ENCODE data around the gene SPPL2C. TPM values are rescaled to one million over a fixed set of nuclear protein-coding genes. Genes with fewer than 3 reads are reported as not detected.

The SPPL2C gene
- total and polyA plus RNA-seq, 2 of the 13 experiments (the other 11 are each of a cell fraction or from before 2014, with no cell fraction given) = not detected

- TF ChIP-seq IKZF4 (CRISPR knock-in tag; IDR thresholded peaks at IDR 0.05; ENCODE audit: borderline replicate concordance, low read depth, not compliant biosample characterization) (no peak), ATAD3A (CRISPR knock-in tag; IDR thresholded peaks at IDR 0.05) (no peak), THAP7 (CRISPR knock-in tag; IDR thresholded peaks at IDR 0.05) (no peak), ZBTB43 (CRISPR knock-in tag; conservative IDR thresholded peaks at IDR 0.05) (peak; percentile 86), MEIS1 (CRISPR knock-in tag; IDR thresholded peaks at IDR 0.05; ENCODE audit: borderline replicate concordance) (no peak), ZNF746 (CRISPR knock-in tag; IDR thresholded peaks at IDR 0.05) (no peak), CCDC6 (CRISPR knock-in tag; IDR thresholded peaks at IDR 0.05) (no peak), ZNF333 (CRISPR knock-in tag; IDR thresholded peaks at IDR 0.05; ENCODE audit: borderline replicate concordance) (no peak), SATB2 (CRISPR knock-in tag; IDR thresholded peaks at IDR 0.05) (peak; percentile 92; the same call in 1 of the 2 replicates), PAX8 (CRISPR knock-in tag; IDR thresholded peaks at IDR 0.05; ENCODE audit: borderline replicate concordance) (no peak), GTF3A (CRISPR knock-in tag; conservative IDR thresholded peaks at IDR 0.05) (no peak), NFATC3 (CRISPR knock-in tag; IDR thresholded peaks at IDR 0.05) (no peak), ZNF569 (CRISPR knock-in tag; IDR thresholded peaks at IDR 0.05; ENCODE audit: borderline replicate concordance) (no peak), ZNF710 (CRISPR knock-in tag; IDR thresholded peaks at IDR 0.05; ENCODE audit: borderline replicate concordance) (no peak), TFDP1 (CRISPR knock-in tag; IDR thresholded peaks at IDR 0.05; ENCODE audit: borderline replicate concordance) (no peak), FIP1L1 (IDR thresholded peaks at IDR 0.05; ENCODE audit: borderline replicate concordance, insufficient read depth, low read depth, low read length) (no peak), ZNF768 (CRISPR knock-in tag; IDR thresholded peaks at IDR 0.05) (no peak), ZNF776 (CRISPR knock-in tag; IDR thresholded peaks at IDR 0.05) (no peak), ZNF275 (CRISPR knock-in tag; IDR thresholded peaks at IDR 0.05; ENCODE audit: borderline replicate concordance) (0 out of 2 replicates have a peak, but pooled peaks have one; percentile 53), HOXA5 (CRISPR knock-in tag; IDR thresholded peaks at IDR 0.05) (peak; percentile 80; the same call in 1 of the 2 replicates)
These were observed 13.5 kb downstream of the SPPL2C start (continued) for GRCh38 chr17:45857977-45858708.

Data from HepG2 (cell line).